Heart left ventricle (tissue), 16 donors: ENCODE data around the gene FOXD4. TPM values are rescaled to one million over a fixed set of nuclear protein-coding genes. Genes with fewer than 3 reads are reported as not detected.
"Not testable (repeated sequence)": the region's sequence is repeated elsewhere in the genome, so short reads cannot be mapped to it uniquely, and the experiment has no call there.

ENCODE experiments used
- ATAC-seq, 4 donors: fragments of 200-7000 bp; cut with Tn5 transposase; one replicate each; pipeline ENCODE4 v1.9.1; 2020 to 2022; ENCODE audit warnings: moderate library complexity in 4 of 4, mild to moderate bottlenecking in 3 of 4, moderate number of reproducible peaks in 1 of 4
- DNase-seq, 5 donors: peaks; one replicate each; pipeline ENCODE4 v3.0.0-alpha.2; 2020
- H3K27ac ChIP-seq, 12 donors: fragments of 200-600 bp; sonication (generic) in 4 of 12; one replicate each; pipeline versions ENCODE4 v1.5.0 to v1.8.0; 2016 to 2022; ENCODE audit warnings: mild to moderate bottlenecking in 2 of 12
- H3K27me3 ChIP-seq, 9 donors: fragments of 200-600 bp; sonication (generic) in 2 of 9; one replicate each; pipeline versions ENCODE4 v1.5.1 to v1.8.0; 2016 to 2022; ENCODE audit warnings: mild to moderate bottlenecking in 3 of 9
- H3K36me3 ChIP-seq, 9 donors: fragments of 200-600 bp; sonication (generic) in 2 of 9; one replicate each; pipeline versions ENCODE4 v1.5.0 to v1.8.0; 2018 to 2022; ENCODE audit warnings: mild to moderate bottlenecking in 2 of 9
- H3K4me1 ChIP-seq, 12 donors: fragments of 200-600 bp; sonication (generic) in 4 of 12; one replicate each; pipeline versions ENCODE4 v1.5.0 to v1.8.0; 2016 to 2022; ENCODE audit warnings: mild to moderate bottlenecking in 3 of 12
- H3K4me3 ChIP-seq, 12 donors: fragments of 200-600 bp; sonication (generic) in 4 of 12; one replicate each; pipeline versions ENCODE4 v1.5.0 to v1.8.0; 2017 to 2022; ENCODE audit warnings: mild to moderate bottlenecking in 9 of 12, moderate library complexity in 4 of 12
- H3K9me3 ChIP-seq, 12 donors: fragments of 200-600 bp; sonication (generic) in 4 of 12; one replicate each; pipeline versions ENCODE4 v1.5.0 to v1.8.0; 2016 to 2022; ENCODE audit warnings: mild to moderate bottlenecking in 1 of 12
- WGBS, 4 donors: extraction: QIAGEN DNeasy Blood & Tissue Kit in 2 of 4; methylation state at CpG; one replicate each; pipeline versions ENCODE4 v1.1.5 to v1.1.7; 2013 to 2018; 5-methylcytosine and 5-hydroxymethylcytosine counted together
- intact Hi-C, 10 donors: fragments of 100-400 bp; cut with DNase I; formaldehyde crosslinking; loops; one replicate each; pipeline versions ENCODE4 v1.11.1 to v1.14.2; 2022
- polyA plus RNA-seq, 2 donors: library from polyadenylated mRNA; stranded (reverse); fragments of 200-250 nt; gene quantifications; one replicate each; pipeline ENCODE4 v1.2.3, GENCODE V29; 2013
- total RNA-seq, 9 donors: library from RNA; depleted of rRNA in 2 of 9; stranded (reverse); fragments of >200 nt in 2 of 9; fragmentation: NEBNext Ultra II Directional in 3 of 9; extraction: Animal tissue kit (Norgen Biotek cat#: 25700) in 3 of 9; gene quantifications; one replicate each; pipeline versions ENCODE4 v1.1.0 to v1.2.4, GENCODE V29; 2016 to 2023
- donor health status: ischemic (EF 13 %, LVEDD 7.1; RV severe dilation, severe dysfunction).
- donor health status: healthy with polysubstance abuse.
- donor health status: DM: no; HTN: yes; CAD: no.
- donor health status: DM: no; HTN: no; CAD: no.
- donor health status: ischemic (EF 25% LVEDD 6.9; RV normal size, moderate dysfunction).
- donor health status: ischemic (EF 25% LVEDD 5.7; RV mildly dilated, moderate dysfunction).
- donor health status: healthy.
- donor health status: DM: yes; HTN: yes; CAD: no.
- donor health status: ischemic (EF 35%, LVEDD 5.7; RV mildly dilated, moderate dysfunction).
- donor health status: nonischemic (EF 11% LVEDD 7.7; RV severe dilation, severe dysfunction).
- donor health status: DM: yes; HTN: yes; CAD: no.
- donor health status: PGD.
- donor health status: ischemic (EF 29% LVEDD 5.4; RV normal size, mild dysfunction).
- donor health status: nonischemic (EF 23%, LVEDD 6.1; RV moderate dilation, normal function).

Gene FOXD4
- total and polyA plus RNA-seq, 11 donors, result 0.08 to 0.26 (median 0.12) TPM; not detected in 7

GRCh38 chr9:112589-113467 lies 5.4 kb downstream of the FOXD4 start:
- DNase-seq, intact Hi-C loops, H3K9me3 ChIP-seq, H3K36me3 ChIP-seq: not testable (repeated sequence)
- H3K4me3 ChIP-seq, result peak overlapping the region in 11 of 12 donors; percentile 28 to 66 (median 54)
- 5 to 20% (median 10%) methylated on average over 21 to 55 of the region's 55 CpGs for WGBS, 4 donors
- ATAC-seq, result peak in 1 of 4 donors; percentile 11
- peak overlapping the region in 4 of 12 donors; percentile 38 to 76 (median 68) for H3K27ac ChIP-seq
- peaks cover 0 to 29% (median 10%) of the 10 kb centered on the region in 12 donors for H3K4me1 ChIP-seq
- H3K27me3 ChIP-seq, result peaks cover 26 to 90% (median 60%) of the 10 kb centered on the region in 9 donors

- H3K36me3 ChIP-seq, H3K9me3 ChIP-seq, H3K4me3 ChIP-seq, DNase-seq, ATAC-seq, intact Hi-C loops, H3K27ac ChIP-seq: not testable (repeated sequence)
- 28 to 63% (median 34%) methylated on average over 4 of the region's 4 CpGs for WGBS, 4 donors
- peaks cover 0 to 22% (median 10%) of the 10 kb centered on the region in 12 donors for H3K4me1 ChIP-seq
- peaks cover 17 to 87% (median 48%) of the 10 kb centered on the region in 9 donors for H3K27me3 ChIP-seq
These were observed 7.5 kb downstream of the FOXD4 start for GRCh38 chr9:110672-111071.

- 16 to 33% (median 31%) methylated on average over 3 to 6 of the region's 8 CpGs for WGBS, 4 donors
- DNase-seq, ATAC-seq, intact Hi-C loops, H3K4me3 ChIP-seq, H3K9me3 ChIP-seq, H3K36me3 ChIP-seq, H3K27ac ChIP-seq: not testable (repeated sequence)
- Histone ChIP-seq H3K27me3 (peaks cover 11 to 80% (median 38%) of the 10 kb centered on the region in 9 donors), H3K4me1 (peaks cover 0 to 14% (median 6%) of the 10 kb centered on the region in 12 donors)
These were observed 8.7 kb downstream of the FOXD4 start for GRCh38 chr9:109540-109939.

- H3K27ac ChIP-seq, intact Hi-C loops, DNase-seq, H3K36me3 ChIP-seq, H3K9me3 ChIP-seq, H3K4me3 ChIP-seq, H3K4me1 ChIP-seq, ATAC-seq: not testable (repeated sequence)
- 24 to 44% (median 24%) methylated on average over 16 to 22 of the region's 22 CpGs for WGBS, 4 donors
- H3K27me3 ChIP-seq, result peaks cover 7 to 78% (median 34%) of the 10 kb centered on the region in 9 donors
These were observed 9.3 kb downstream of the FOXD4 start for GRCh38 chr9:108742-109495.

GRCh38 chr9:105991-106390 lies 12.2 kb downstream of the FOXD4 start:
- H3K4me1 ChIP-seq, intact Hi-C loops, H3K36me3 ChIP-seq, H3K9me3 ChIP-seq, H3K4me3 ChIP-seq, ATAC-seq, DNase-seq, H3K27ac ChIP-seq: not testable (repeated sequence)
- H3K27me3 ChIP-seq, result peaks cover 0 to 52% (median 19%) of the 10 kb centered on the region in 9 donors
- WGBS, 4 donors, result 80 to 89% (median 86%) methylated on average over 8 of the region's 8 CpGs

GRCh38 chr9:100430-100829 lies 17.8 kb downstream of the FOXD4 start:
- H3K4me1 ChIP-seq, ATAC-seq, H3K27me3 ChIP-seq, intact Hi-C loops, DNase-seq, H3K9me3 ChIP-seq, H3K27ac ChIP-seq, H3K36me3 ChIP-seq, H3K4me3 ChIP-seq: not testable (repeated sequence)
- WGBS, 4 donors, result 89 to 95% (median 94%) methylated on average over 9 of the region's 9 CpGs

GRCh38 chr9:99867-100266 lies 18.4 kb downstream of the FOXD4 start:
- H3K4me1 ChIP-seq, H3K4me3 ChIP-seq, DNase-seq, intact Hi-C loops, H3K27me3 ChIP-seq, H3K27ac ChIP-seq, H3K9me3 ChIP-seq, H3K36me3 ChIP-seq, ATAC-seq: not testable (repeated sequence)
- WGBS, 4 donors, result 85 to 93% (median 89%) methylated on average over 5 to 6 of the region's 6 CpGs

- H3K27me3 ChIP-seq, H3K4me1 ChIP-seq, H3K9me3 ChIP-seq, intact Hi-C loops, ATAC-seq, H3K36me3 ChIP-seq, DNase-seq, H3K27ac ChIP-seq, H3K4me3 ChIP-seq: not testable (repeated sequence)
- 55 to 85% (median 70%) methylated on average over 2 to 3 of the region's 3 CpGs for whole genome bisulfite sequencing, 4 donors
These were observed 19.4 kb downstream of the FOXD4 start for GRCh38 chr9:98775-99174.

GRCh38 chr9:94992-95391 lies 23.2 kb downstream of the FOXD4 start:
- H3K4me3 ChIP-seq, H3K4me1 ChIP-seq, H3K9me3 ChIP-seq, H3K36me3 ChIP-seq, intact Hi-C loops, ATAC-seq, H3K27ac ChIP-seq, H3K27me3 ChIP-seq, DNase-seq: not testable (repeated sequence)
- WGBS, 4 donors, result 39 to 73% (median 41%) methylated on average over 4 of the region's 4 CpGs; no CpG with 5 or more reads in 1 of the 4 donors

GRCh38 chr9:94323-94722 lies 23.9 kb downstream of the FOXD4 start:
- H3K36me3 ChIP-seq, H3K4me3 ChIP-seq, H3K27me3 ChIP-seq, ATAC-seq, H3K9me3 ChIP-seq, H3K27ac ChIP-seq, H3K4me1 ChIP-seq, DNase-seq, intact Hi-C loops: not testable (repeated sequence)
- 62 to 69% (median 67%) methylated on average over 3 to 4 of the region's 5 CpGs for WGBS, 4 donors
